Measurements from ENCODE around the gene ALPP.
"Not testable (repeated sequence)": the region's sequence is repeated elsewhere in the genome, so short reads cannot be mapped to it uniquely, and the experiment has no call there.

DNA sequence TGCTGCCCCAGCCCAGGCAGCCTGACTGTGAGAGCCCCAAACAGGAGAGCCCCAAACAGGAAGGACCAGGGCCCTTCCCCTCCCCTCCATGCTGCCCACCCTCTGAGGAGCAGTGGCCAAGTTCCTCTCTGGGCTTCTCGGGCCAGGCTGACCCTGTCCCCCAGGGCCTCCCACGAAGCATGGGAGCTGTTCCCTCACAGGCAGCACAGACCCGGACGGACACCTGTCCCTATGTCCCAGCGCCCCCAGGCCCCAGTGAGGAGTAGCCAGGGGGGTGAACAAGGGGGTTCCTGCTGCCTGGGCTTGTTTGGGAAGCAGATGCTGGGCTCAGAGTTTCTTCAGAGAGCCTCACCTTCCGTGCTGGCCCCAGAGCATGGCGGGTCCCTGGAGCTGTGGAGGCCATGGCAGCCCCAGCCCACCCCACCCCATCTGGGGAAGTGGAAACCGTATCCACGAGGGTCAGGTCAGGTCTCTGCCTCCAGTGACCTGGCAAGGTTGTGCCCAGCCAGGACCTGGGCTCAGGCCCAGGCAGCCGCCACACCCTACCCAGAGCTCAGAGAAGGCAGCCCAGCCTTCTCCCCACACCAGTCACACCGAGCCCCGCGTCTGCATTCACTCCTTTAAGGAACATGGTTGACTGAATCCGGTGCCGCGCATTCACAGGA, 40.3 kb upstream of the ALPP start:
- TF ChIP-seq, protein P1, sequence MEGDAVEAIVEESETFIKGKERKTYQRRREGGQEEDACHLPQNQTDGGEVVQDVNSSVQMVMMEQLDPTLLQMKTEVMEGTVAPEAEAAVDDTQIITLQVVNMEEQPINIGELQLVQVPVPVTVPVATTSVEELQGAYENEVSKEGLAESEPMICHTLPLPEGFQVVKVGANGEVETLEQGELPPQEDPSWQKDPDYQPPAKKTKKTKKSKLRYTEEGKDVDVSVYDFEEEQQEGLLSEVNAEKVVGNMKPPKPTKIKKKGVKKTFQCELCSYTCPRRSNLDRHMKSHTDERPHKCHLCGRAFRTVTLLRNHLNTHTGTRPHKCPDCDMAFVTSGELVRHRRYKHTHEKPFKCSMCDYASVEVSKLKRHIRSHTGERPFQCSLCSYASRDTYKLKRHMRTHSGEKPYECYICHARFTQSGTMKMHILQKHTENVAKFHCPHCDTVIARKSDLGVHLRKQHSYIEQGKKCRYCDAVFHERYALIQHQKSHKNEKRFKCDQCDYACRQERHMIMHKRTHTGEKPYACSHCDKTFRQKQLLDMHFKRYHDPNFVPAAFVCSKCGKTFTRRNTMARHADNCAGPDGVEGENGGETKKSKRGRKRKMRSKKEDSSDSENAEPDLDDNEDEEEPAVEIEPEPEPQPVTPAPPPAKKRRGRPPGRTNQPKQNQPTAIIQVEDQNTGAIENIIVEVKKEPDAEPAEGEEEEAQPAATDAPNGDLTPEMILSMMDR (IDR thresholded peaks at IDR 0.05), result not testable (repeated sequence)
- not testable (repeated sequence) for TF ChIP-seq POLR2AphosphoS5, POLR2A (IDR thresholded peaks at IDR 0.05)
